ENCODE data around the gene ZC3H7B. TPM values are rescaled to one million over a fixed set of nuclear protein-coding genes. Genes with fewer than 3 reads are reported as not detected.

Gene ZC3H7B
- total and polyA plus RNA-seq, 2 donors (not counting 3 experiments of a cell fraction or from before 2014, with no cell fraction given), result 66.8 to 95.9 TPM

GRCh38 chr22:41365425-41365824, 64.1 kb downstream of the ZC3H7B start:
- Histone ChIP-seq H3K9me3 (replicated peaks; ENCODE audit: control insufficient read depth, insufficient read depth, low read length) (no peaks in the 10 kb centered on the region), H3K79me2 (ENCODE audit: control insufficient read depth, insufficient read depth, low read length) (no peaks in the 10 kb centered on the region), H3K4me2 (ENCODE audit: insufficient read depth, low read length) (no peak overlapping the region), H3K4me1 (ENCODE audit: control insufficient read depth, extremely low read depth, insufficient read depth, low read length) (peaks cover 7% of the 10 kb centered on the region), H3K27ac (ENCODE audit: insufficient read depth, low read depth, low read length) (no peak overlapping the region), H3K9me1 (replicated peaks; ENCODE audit: control insufficient read depth, extremely low read depth, insufficient read depth, low read length) (no peaks in the 10 kb centered on the region), H3K4me3 (replicated peaks in 1 of 3; ENCODE audit: insufficient read depth in 1 of 3, low read depth in 1 of 3, low read length in 3 of 3) (no peak overlapping the region), H3K9ac (replicated peaks; ENCODE audit: extremely low read depth, insufficient read depth, low read length) (no peak overlapping the region), H4K20me1 (replicated peaks; ENCODE audit: control insufficient read depth, extremely low read depth, insufficient read depth, low read length) (no peaks in the 10 kb centered on the region), H3K27me3 (ENCODE audit: control insufficient read depth in 2 of 2, insufficient read depth in 2 of 2, low read length in 2 of 2) (no peaks in the 10 kb centered on the region), H2AFZ (ENCODE audit: low read depth, low read length) (no peak overlapping the region), H3K36me3 (ENCODE audit: control insufficient read depth in 2 of 2, extremely low read depth in 1 of 2, insufficient read depth in 2 of 2, low read length in 2 of 2) (peaks cover 0 to 2% of the 10 kb centered on the region in 2 experiments)
- no peak for TF ChIP-seq EZH2 (IDR thresholded peaks at IDR 0.05; ENCODE audit: borderline replicate concordance, low read depth, low read length, severe bottlenecking)
- no peak for TF ChIP-seq JUN (IDR thresholded peaks at IDR 0.05; ENCODE audit: borderline replicate concordance, insufficient read depth, insufficient read length, low read depth)
- TF ChIP-seq POLR2AphosphoS5 (IDR thresholded peaks at IDR 0.05; ENCODE audit: insufficient read depth, low read depth, low read length), result no peak
- no peak for TF ChIP-seq MAX (IDR thresholded peaks at IDR 0.05; ENCODE audit: insufficient read depth, insufficient read length)
- TF ChIP-seq MYC (IDR thresholded peaks at IDR 0.05; ENCODE audit: low read depth, low read length), result no peak
- TF ChIP-seq CTCF (IDR thresholded peaks at IDR 0.05; ENCODE audit: extremely low read depth in 1 of 2, insufficient read depth in 1 of 2, low read depth in 1 of 2, low read length in 2 of 2), result no peak
- TF ChIP-seq FOS (IDR thresholded peaks at IDR 0.05; ENCODE audit: borderline replicate concordance, insufficient read depth, low read length), result no peak
- no peak for TF ChIP-seq GATA2 (IDR thresholded peaks at IDR 0.05; ENCODE audit: insufficient read depth, insufficient read length, low read depth, low read length)
- TF ChIP-seq POLR2A (IDR thresholded peaks at IDR 0.05; ENCODE audit: low read depth, low read length), result no peak
- no peak for DNase-seq (ENCODE audit: low read depth, low spot score)
- FAIRE-seq, result no peak
- dilution Hi-C loops (cut with MboI; ENCODE audit: extremely low pct_ligation_motif_present, low sequenced_read_pairs), result no loop called here
- intact Hi-C loops (cut with micrococcal nuclease), result loop anchor here (5.0 to 10.0 kb wide), 2 partner anchors 78 to 171 kb away; partner anchors contain the start of gene RANGAP1
- no TSS peak for BruUV-seq (replicated peaks)
- ChIA-PET POLR2A (interaction anchor here (0.7 kb wide), 1 partner anchor 12 kb away, joined by 11 read pairs; no protein-coding TSS in a partner anchor), CTCF (interaction anchor here (0.8 to 2.8 kb wide), 5 partner anchors 8 to 162 kb away, joined by 3 to 20 read pairs (median 5); partner anchors contain the start of gene TEF)

All from endothelial cell of umbilical vein (primary cell).